ENCODE results near the gene CFDP1.

CFDP1 gene

DNA sequence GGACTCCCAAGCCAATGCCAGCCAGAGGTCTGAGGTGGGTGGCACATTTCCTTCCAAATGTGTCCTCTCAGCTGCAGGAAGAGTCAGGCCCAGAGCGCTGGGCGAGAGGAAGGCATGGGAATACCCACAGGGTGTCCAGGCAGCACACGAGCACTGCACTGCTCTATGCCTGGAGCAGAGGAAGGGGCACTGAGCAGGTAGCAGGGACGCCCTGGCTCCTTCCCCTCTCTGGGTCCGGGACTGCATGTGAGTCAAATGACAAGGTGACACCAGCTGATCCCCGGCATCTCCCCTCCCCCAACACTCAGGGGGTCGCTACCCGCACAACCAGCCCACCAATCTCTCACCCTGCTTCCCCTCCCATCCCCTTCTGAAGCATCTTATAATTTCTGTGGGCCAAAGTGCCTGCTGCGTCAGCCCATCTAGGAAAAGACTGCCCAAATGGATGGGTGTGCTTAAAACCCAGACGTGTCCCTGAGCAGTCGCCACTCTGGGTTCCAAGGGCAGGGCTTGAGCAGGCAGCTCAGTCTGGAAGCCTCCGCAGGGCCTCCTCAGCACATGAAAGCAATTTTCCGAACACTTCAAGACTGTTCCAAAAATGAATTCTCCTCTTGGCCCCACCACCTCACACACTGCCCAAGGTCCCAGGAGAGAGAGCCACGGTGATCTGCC lies 169.9 kb downstream of the CFDP1 start:
- no peak for DNase-seq

DNA sequence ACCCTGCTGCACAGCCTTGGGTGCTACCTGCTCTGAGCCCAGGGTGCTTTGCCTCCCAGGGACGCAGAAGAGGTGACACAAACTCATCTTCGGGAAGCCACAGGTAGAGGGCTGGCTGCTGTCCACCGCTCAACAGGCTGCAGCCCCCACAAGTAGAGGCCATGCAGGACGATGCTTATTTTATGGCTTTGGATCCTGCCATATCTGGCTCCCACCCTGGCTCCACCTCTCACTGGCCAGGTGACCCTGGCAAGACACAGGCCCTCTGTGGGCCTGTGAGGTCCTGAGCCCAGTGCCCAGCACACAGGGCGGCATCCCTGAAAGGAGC lies 170.5 kb downstream of the CFDP1 start:
- no peak for DNase-seq

DNA sequence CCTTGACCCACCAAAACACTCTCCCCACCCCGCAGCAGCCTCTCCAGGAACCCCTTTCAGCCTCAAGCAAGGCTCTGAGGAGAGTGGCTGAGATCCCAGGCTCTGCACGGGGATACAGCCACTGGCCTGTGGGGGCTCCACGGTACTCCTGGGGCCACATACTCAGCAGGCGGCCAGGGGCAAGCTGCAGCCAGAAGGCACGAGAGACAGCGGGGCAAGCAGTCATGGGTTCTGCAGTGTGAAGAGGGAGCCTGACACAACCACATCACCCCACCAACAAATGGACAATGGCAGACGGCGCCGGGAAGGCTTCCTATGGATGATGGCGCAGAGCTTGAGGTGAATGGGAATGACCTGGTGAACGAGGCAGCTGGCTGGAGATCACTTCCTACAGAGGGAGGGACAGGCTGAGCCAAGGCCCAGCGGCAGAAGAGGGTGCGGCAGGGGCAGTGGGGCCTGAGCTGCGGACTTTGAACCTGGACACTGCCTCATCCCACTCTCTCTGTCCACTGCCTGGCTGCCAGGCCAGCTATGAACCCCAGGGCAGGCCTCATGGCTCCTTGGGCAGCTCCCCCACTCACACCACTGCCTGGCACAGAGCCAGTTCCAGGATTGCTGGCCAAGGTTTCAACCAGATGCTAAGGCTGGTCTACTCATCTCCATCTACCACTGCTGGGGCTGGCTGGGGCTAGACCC lies 171.1 kb downstream of the CFDP1 start:
- no peak for DNase-seq

DNA sequence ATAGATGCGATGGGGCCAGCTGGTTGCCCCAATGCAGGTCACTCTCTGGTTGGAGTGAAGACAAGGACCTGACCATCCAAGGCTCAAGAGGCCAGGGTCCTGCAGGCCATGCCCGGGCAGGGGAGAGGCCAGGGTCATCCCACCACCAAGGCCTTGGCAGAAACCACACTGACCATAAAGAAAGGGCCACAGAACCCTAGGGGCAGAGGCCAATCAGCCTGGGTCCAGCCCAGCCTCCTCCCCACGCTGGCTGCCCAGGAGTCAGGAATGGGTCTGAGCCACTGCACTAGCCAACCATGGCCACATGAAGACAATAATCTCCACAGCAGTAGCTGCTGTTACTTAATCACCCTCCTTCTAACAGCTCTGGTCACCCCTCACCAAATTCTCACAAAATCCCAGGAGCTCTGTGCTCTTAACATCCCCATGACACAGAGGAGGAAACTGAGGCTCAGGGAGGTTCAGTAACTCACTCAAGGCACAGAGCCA lies 171.7 kb downstream of the CFDP1 start:
- DNase-seq: no peak

DNA sequence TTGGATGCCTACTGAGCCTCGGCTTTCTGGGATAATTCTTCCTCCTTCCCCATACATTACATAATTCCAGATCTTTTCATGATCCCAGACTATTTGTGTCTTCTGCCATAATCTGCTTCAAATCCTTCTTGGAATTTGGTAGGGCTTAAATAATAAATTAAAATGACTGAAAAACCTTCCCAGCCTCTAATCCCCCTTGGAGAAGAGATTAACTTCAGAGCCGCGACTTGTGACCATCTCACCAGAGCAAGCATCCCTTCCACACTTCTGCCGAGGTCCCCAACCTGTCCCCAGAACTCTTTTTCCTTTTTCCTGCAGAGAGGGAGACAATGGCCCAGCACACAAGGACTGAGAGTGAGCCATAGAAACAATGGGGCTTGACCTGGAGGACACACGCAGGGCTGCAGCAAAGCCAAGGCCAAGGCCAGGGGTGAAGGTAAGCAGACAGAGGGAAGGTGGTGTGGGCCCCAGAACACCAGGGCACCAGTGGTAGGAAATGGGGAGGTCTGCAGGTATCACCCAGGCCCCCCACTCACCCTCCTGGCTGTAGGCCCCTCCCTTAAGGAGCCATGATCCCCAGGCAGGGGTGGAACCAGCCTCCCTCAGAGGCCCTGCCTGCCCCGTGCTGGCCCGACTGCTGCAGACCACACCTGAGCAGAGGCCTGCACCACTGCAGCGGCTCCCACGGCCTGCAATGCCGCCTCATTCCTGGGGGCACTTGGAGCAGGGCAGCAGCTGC lies 172.3 kb downstream of the CFDP1 start:
- DNase-seq: no peak

DNA sequence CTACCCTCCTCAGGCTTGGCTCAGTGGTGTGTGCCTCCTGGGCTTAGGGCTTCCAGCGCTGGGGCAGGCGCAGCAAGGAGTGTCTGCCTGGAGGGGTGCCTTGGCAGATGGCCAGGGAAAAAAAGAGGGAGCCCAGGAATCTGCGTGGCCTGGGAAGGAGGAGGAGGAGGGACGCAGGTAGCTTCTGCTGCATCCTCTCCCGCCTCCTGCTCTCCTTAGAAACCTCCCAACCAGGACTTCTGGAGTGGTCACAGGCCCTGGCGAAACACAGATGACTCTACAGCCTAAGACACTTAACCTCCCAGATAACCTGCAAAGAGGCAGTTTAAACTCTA lies 174.5 kb downstream of the CFDP1 start:
- no peak for DNase-seq

DNA sequence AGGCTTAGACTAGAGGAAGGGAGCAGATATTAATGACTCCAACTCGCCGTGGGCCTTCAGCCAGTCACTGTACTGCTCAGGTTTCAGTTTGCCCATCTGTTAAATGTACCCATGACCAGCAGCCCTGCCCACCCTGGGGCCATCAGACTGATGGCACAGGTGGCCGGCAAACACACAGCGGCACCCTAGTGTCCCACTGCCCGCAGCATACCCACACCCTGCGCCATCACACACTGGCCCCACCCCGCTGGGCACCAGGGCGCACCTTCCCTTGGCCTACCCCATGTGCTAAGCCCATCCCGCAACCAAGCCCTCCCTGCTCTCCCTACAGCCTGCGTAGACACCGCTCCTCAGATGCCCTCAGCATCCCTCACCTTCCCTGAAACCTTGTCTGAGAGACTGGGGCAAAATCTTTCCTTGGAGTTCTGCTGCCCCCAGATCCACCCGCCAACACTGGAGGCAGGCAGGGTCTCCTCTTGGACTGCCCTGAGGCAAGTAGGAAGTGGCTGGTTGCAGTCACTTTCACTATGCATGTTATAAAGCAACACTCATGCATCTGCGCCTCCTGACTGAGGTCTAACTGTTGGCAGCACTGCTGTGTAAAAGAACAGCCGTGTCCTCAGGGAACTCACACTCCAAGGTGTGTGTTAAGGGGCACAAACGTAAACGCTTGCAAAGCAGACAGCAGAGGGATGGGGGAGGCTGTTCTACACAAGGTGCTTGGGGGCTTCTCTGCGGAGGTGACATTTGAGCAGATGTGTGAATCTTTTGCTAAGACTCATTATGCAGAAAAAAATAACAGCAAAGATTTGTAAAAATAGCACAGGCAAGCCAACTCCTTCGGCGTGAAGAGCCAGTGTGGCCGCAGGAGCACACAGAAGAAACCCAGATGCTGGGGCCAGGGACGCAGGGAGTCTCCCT lies 175.2 kb downstream of the CFDP1 start:
- DNase-seq: no peak

DNA sequence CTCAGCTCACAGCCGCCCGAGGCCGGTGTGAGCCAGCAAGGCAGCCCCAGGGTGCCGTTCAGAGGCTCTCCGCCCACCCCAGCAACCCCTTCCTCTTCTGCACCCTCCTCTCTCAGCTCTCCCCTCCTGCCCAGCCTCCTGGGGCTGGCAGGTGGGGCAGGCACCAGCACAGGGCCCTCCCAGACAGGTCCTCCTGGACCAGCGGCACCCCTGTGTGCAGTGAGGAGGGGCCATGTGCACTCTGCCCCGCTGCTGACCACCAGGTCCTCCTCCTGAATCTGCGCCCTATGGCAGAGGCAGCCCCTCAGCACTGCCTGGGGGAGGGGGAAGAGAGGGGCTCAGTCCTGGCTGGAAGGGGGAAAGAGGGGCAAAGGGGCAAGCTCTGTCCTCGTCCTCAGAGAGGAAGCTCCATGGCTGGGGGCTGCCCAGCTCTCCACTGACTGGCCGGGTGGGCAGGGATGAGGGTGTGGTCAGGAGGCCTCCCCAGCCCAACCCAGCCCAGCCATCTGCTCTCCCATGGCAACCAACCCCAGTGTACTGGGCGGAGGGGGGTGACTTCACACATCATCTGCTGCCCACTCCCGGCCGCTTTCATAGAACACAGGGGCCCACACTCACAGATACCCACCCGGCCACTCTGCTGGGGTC lies 176.5 kb downstream of the CFDP1 start:
- DNase-seq: no peak

DNA sequence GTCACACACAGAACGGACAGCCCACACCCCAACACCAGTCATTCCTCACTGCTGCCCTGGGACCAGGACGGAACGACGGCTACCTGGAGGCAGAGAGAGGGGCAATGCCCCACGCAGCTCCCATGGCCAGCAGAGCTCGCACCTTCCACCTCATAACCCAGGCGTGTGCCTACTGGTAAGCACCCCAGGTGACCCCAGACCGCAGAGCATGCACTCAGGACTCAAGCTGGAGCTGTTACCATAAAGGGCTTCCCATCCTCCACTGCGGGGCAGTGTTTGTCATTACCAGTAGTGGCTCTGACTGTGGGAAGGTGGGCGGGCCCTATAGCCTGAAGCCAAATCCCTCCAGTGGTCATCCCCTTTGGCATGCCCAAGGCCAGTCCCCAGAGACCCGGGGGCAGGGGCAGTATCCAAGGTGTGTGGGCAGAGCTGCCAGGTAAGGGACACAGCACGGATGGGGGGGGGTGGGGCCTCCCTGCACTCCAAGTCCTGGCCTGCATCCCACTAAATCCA lies 177.2 kb downstream of the CFDP1 start:
- no peak for DNase-seq

DNA sequence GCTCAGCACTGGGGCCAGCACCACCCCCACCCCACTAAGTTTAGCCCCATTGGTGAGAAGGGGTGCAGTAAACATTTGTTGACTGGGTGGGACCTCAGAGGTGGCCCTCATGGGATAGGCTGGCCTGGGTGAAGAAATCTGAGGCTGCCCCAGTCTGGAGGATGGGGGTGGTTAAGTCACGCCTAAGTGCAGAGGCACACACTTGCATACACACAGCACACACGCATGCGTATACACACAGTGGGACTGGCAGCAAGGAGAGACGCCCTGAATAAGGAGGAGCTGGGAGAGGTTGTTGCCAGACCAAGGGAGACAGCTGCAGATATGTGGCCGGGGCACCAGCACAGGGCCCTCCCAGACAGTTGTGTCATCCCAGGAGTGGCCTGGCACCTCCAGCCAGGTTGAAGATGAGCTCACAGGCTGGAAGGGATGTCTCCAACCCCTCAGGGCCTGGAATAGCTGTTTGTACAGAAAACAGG lies 178.9 kb downstream of the CFDP1 start:
- DNase-seq: no peak

DNA sequence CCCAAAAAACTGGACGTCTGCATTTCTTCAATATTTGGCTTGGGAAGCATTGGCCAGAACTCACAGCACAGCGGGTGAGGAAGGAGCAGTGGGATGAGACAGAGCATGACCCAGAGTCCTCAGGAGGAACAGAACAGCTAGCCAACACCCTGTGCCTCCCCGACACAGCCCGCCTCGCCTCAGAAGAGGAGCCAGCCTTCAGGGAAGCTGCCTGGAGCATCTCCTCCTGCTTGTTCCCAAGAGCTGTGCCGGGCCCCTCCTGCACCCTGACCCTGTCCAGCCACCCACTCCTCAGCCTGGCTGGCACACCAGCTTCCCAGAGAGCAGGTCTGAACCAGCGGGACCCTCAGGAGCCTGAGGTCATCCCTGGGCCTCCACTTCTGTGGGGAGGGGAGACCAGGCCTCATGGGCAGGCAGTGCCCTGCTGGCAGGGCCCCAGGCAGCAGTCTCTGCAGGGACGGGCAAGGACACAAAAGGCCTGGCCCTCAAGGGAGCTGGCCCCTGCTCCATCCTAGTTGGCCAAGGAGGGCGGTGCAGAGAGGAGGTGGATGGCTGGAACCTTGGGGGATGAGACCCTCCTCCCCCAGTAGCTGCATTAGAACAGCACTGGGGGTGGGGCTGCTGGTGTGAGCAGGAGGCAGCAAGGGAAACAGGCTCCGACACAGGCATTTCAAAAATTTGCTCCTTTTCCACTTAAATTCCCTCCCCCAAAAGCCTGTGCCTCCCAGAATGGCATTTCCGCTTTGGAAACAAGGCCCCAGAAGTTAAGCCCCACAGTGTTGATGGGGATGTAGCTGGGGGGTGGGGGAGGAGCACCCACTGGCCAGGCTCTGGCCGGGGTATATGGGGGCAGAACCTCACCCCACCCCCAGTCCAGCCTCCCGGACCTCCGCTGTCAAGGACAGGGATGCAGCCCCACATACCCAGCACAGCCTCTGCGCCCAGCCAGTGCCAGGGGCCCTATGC lies 180.1 kb downstream of the CFDP1 start:
- DNase-seq: no peak

DNA sequence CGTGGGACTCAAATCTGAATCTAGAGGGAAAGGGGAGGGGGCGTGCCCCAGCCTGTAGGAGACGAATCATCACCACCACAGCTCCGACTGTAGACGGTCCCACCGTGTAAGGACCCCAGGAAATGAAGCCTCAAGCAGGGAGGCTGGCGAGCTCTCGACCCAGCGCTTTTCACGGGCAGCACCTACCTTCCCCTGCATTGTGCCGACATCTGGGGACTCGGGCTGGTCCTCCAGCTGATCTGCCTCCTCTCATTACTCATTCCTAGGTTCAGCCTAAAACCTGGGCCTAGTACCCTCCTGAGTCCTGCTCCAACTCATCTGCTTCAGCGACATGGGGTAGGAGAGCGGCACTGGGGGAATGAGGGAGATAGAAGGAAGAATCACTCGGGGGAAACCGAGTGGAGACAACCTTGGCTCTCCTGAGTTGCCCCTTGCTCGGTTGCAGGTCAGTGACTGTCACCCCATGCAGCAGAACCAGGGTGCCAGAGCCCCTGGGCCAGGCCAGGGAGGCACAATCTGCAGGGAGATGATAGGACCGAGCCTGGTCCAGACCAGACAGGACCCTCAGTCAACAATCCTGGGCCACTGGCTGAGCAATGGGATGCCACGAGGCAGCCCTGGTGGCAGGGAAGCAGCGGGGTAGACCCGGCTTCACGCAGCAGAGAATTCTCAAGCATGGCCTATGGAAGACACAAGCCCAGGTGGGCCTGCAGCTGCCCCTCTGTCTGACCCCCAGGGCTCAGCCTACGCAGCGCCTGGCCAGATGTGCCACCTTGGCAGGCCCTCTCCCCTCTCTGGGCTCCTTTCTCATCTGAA lies 181.0 kb downstream of the CFDP1 start:
- no peak for DNase-seq

DNA sequence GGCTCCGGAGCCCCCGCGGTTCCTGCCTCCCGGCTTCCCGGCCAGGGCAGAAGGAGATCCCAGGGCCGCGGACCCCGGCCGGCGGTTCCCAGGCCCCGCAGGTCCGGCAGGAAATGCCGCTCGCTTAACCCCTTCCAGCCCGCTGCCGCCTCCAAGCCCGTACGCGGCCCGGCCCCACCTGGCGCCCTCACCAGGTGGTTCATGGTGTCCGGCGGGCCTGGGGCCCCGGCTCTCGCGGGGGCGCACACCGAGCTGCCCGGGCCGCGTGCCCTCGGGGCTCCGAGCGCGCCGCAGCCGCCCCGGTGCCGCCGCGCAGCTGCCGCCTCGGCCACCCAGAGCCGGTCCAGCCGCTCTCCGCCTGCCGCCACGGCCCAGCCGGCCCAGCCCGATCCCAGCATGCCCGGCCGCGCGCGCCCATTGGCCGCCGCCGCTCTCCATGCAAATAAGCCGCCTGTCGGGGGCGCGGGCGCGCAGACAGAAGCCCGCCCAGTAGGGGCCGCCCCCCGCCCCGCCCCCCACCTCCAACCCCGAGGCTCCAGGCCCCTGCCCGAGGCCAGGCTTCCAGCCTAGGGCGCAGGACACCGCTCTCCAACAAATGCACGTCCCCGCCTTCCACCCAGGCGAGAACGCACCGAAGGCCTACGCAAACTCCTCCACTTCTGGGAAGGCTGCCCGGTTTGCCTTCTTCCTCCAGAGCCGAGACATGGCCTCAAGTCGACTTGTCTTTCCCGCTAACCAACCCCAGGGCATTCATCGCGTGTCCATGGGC lies 181.8 kb downstream of the CFDP1 start, which contains the start of gene BCAR1:
Gene BCAR1, minus strand, starts transcription at position 345 of the 769 bp plus-strand sequence. Its CDS starts 142 bp downstream, at position 203.
- DNase-seq: no peak

DNA sequence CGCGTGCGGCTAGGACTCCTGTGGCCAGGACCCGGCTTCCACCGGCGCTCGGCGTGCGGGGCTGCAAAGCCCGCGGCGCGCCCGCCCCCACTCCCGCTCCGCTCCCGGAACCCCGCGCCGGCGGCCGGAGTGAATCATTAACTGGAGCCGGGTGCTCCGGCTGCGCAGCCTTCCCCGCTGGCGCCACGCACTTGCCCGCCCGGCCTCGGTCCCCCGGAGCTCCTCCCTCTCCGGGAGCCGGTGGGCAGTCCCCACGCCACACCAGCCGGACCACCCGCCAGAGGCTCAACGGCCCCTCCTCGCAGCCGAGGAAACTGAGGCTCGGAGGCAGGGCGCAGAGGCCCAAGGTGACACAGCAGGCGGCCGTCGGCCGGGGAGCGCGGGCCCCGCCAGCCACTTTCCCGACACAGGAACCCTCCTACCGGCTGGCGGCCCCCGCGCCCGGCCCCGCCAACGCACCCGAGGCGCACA lies 182.5 kb downstream of the CFDP1 start:
- no peak for DNase-seq

DNA sequence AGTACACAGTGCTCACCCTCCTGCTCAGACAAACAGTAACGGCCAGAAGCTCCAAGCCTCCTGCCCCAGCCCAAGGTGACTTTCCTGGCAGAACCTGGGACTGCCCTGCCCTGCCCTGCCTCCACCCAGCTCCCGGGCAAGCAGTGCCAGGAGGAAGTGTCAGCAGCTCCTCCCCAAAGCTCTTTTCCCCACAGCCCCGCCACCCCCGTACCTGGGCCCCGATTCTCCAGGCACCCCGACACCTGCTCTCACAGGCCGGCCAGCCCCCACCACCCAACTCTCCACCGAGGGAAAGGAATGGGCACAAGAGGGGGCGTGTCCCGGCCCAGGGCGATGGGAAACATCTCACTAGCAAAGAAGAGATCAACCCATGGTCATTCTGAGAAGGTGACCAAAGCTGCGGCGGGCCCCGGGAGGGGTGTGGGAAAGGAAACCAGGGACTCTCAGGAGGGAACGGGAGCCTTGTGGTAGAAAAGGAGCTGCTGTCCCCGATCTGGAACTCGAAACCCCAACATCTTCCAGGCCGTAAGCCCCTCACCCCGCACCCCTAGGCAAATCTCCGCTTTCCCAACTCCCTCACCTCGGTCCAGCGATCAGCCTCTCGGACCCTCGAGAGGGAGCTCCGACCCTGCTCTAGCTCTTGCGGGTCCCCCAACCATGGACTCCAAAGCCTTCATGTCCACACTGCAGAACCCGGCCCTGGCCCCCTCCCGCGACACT lies 183.1 kb downstream of the CFDP1 start:
- no peak for DNase-seq

DNA sequence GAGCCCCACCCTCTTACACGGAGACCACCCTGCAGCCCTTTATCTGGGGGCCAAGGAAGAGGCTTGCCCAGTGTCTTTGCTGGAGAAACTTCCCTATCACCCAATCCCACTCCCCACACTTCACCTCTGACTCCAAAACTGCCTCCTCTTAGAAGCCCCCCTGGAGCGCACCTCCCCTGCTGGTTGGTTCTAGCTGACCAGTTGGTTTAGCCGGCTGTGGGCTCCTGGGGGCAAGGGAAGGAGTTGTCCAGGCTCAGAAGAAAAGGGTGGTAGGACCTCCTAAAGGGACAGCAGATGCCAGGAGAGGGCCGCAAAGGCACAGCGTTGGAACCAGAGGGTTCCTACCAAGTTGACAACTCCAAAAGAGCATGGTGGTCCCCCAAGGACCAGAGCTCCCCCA lies 183.9 kb downstream of the CFDP1 start:
- no peak for DNase-seq

DNA sequence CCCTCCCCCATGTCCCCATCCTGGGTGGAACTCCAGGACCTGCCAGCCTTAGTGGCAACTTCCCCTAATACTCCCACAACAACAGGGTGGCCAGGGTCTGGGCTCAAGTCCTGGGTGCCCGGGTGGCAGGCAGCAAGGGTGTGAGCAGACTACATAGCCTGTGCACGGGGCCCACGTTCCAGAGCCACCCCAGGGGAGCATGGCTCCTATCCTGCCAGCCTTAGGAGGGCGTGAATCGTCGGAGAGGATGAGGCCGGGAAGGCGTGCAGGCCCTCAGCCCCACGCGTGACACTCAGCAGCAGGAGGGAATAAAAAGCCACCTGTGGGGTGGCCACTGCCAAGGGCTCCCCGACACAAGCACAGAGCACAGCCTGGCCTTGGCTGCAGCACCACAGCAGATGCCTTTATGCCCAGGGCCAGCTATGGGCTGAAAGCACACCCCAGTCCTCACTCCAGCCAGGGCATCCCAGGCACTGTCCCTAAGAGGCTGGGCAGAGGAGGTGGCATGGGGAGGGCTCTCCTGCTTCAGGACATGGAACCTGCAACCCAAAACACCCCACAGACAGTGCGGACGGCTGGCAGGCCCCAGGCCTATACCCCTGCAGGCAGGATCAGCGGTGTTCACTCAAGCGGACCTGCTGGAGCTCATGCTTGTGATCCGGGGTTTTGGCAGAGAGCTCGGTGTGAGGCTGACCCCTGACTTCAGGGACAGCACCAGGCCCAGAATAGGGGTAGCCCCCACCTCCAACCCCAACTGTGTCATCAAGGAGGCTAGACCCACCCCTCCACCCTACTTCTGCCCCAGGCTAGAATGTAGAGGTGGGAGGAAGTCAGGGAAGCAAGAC lies 184.5 kb downstream of the CFDP1 start:
- DNase-seq: no peak
